T-helper 1 cell treated with Interleukin-12 subunit alpha and Interleukin-12 subunit beta and Interleukin-4 antibody, amounts not matched to agents 30 ng/mL and 1 ng/mL, for 36 hours (primary cell): ENCODE data around the gene NAMPT. TPM values are rescaled to one million over a fixed set of nuclear protein-coding genes. Genes with fewer than 3 reads are reported as not detected.

ENCODE experiments used
- total RNA-seq: library from RNA; stranded (reverse); gene quantifications from 2 replicates; pipeline ENCODE4 v1.2.3, GENCODE V29; 2022

The NAMPT gene
- total RNA-seq, 1 donor from 2014 or later = 107 TPM

Other genes with a start within 250 kb of the NAMPT start
- 27.4 and 29.3 TPM in 2 replicates for gene SYPL1, start 172.7 kb downstream of the NAMPT start, total RNA-seq